Hepatocyte (in vitro differentiated cells): Measurements from ENCODE around the gene SLC6A11.

Experiments used
- CTCF ChIP-seq: fragments of 200-600 bp; sonication (generic); IDR thresholded peaks from 2 replicates; pipeline ENCODE4 v1.5.1; 2016; ENCODE audit warnings: antibody characterized with exemption, mild to moderate bottlenecking; ENCODE audit not compliant: poor library complexity
- EZH2 ChIP-seq: fragments of 200-600 bp; sonication (generic); IDR thresholded peaks from 2 replicates; pipeline ENCODE4 v1.6.1; 2016; ENCODE audit warnings: antibody characterized with exemption, mild to moderate bottlenecking, borderline replicate concordance

- TF ChIP-seq CTCF, result no peak
- no peak for TF ChIP-seq EZH2
Observed at GRCh38 chr3:10870296-10870695, 54.3 kb downstream of the SLC6A11 start.
